Thoracic aorta (tissue), 2 donors: ENCODE data around the gene CREB1. TPM values are rescaled to one million over a fixed set of nuclear protein-coding genes. Genes with fewer than 3 reads are reported as not detected.
"Not testable (repeated sequence)": the region's sequence is repeated elsewhere in the genome, so short reads cannot be mapped to it uniquely, and the experiment has no call there.

Experiments
- ATAC-seq: fragments of 150-250 bp; one replicate; pipeline ENCODE4 v1.8.0; 2017; ENCODE audit warnings: low read depth; ENCODE audit not compliant: insufficient number of reproducible peaks, low FRiP score
- DNase-seq: peaks from one replicate; pipeline ENCODE4 v3.0.0-alpha.2; 2020; ENCODE audit warnings: low spot score
- H3K27ac ChIP-seq, 2 donors: fragments of 200-600 bp; sonication (generic); 1 replicate in 1 of 2; 2 replicates in 1 of 2; pipeline ENCODE4 v1.5.1; 2016; ENCODE audit warnings: mild to moderate bottlenecking in 2 of 2, moderate library complexity in 2 of 2
- H3K27me3 ChIP-seq: fragments of 200-600 bp; sonication (generic); replicated peaks from 2 replicates; pipeline ENCODE4 v1.6.0; 2016; ENCODE audit warnings: mild to moderate bottlenecking; ENCODE audit not compliant: insufficient read depth
- H3K36me3 ChIP-seq: fragments of 200-600 bp; sonication (generic); one replicate; pipeline ENCODE4 v1.5.1; 2016
- H3K4me1 ChIP-seq, 2 donors: fragments of 200-600 bp; sonication (generic); 1 replicate in 1 of 2; 2 replicates in 1 of 2; pipeline versions ENCODE4 v1.5.1 to v1.6.0; 2016; ENCODE audit warnings: low read depth in 2 of 2, mild to moderate bottlenecking in 1 of 2; ENCODE audit not compliant: control insufficient read depth in 1 of 2
- H3K4me3 ChIP-seq: fragments of 200-600 bp; sonication (generic); 2 replicates; pipeline ENCODE4 v1.5.1; 2016; ENCODE audit warnings: mild to moderate bottlenecking
- H3K9me3 ChIP-seq: fragments of 200-600 bp; sonication (generic); 2 replicates; pipeline ENCODE4 v1.5.1; 2016
- total RNA-seq, 2 donors: library from RNA; depleted of rRNA; stranded (reverse); fragments of >200 nt; gene quantifications; one replicate each; pipeline versions ENCODE4 v1.1.0 to v1.2.3, GENCODE V29; 2016
- TF ChIP-seq, protein P1 (sequence below): fragments of 200-600 bp; sonication (generic); IDR thresholded peaks from one replicate; pipeline ENCODE4 v1.5.1; 2019; ENCODE audit warnings: antibody characterized with exemption

CREB1 gene
- total RNA-seq, 2 donors from 2014 or later: 37.1 to 49.0 TPM

DNA sequence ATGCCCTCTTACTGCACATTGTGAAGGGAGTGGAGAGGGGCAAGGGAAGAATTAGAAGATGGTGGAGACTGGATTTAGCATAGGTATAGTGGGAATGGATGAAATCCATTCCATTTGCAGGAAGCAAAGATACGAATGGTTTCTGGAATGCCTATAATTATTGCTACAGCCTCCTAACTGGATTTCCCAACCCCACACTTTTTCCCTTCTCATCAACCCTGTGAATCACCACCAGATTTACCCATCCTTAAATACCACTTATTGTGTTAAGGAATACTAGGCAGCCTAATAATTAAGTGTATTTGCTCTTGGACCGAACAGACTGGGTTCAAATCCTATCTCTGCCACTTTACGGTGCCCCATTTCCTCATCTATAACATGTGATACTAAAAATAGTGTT, 39.3 kb upstream of the CREB1 start:
- Histone ChIP-seq H3K27ac (no peak overlapping the region), H3K27me3 (no peaks in the 10 kb centered on the region), H3K4me1 (no peaks in the 10 kb centered on the region), H3K9me3 (no peaks in the 10 kb centered on the region), H3K36me3 (no peaks in the 10 kb centered on the region), H3K4me3 (no peak overlapping the region)
- ATAC-seq: no peak
- no peak for DNase-seq
- TF ChIP-seq, protein P1, sequence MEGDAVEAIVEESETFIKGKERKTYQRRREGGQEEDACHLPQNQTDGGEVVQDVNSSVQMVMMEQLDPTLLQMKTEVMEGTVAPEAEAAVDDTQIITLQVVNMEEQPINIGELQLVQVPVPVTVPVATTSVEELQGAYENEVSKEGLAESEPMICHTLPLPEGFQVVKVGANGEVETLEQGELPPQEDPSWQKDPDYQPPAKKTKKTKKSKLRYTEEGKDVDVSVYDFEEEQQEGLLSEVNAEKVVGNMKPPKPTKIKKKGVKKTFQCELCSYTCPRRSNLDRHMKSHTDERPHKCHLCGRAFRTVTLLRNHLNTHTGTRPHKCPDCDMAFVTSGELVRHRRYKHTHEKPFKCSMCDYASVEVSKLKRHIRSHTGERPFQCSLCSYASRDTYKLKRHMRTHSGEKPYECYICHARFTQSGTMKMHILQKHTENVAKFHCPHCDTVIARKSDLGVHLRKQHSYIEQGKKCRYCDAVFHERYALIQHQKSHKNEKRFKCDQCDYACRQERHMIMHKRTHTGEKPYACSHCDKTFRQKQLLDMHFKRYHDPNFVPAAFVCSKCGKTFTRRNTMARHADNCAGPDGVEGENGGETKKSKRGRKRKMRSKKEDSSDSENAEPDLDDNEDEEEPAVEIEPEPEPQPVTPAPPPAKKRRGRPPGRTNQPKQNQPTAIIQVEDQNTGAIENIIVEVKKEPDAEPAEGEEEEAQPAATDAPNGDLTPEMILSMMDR: no peak

DNA sequence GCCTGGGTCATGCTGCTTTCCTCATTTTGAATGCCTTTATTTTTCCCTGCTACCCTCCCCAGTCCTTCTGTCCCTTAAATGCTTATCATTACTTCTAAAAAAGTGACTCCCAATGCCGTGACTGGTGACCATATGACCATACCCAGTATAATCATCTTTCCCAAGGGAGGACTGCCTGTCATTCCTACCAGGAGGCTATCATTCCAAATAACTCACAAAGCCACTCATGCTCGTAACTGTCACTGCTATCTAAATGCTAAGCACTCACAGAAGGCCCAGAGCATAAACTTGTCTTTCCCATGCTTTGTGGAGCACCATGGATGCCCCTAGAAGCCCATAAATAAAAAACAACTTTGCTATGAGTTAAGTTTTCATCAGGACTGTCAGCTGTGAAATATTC, 38.7 kb upstream of the CREB1 start:
- Histone ChIP-seq H3K4me1 (no peaks in the 10 kb centered on the region), H3K36me3 (no peaks in the 10 kb centered on the region), H3K4me3 (no peak overlapping the region), H3K9me3 (no peaks in the 10 kb centered on the region), H3K27ac (no peak overlapping the region), H3K27me3 (no peaks in the 10 kb centered on the region)
- TF ChIP-seq, protein P1: no peak
- ATAC-seq (no peak), DNase-seq (no peak)

DNA sequence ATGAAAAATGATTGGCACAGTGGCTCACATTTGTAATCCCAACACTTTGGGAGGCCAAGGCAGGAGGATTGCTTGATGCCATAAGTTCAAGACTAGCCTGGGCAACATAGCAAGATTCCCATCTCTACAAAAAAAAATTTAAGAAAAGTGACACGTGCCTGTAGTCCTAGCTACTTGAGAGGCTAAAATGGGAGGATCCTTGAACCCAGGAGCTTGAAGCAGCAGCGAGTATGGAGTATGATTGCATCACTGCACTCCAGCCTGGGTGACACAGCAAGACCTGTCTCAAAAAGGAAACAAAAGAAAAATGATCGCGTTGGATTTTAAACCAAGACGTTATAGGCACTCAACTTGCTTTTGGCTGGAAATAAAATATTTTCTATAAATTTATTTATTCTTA, 37.8 kb upstream of the CREB1 start:
- no peaks in the 10 kb centered on the region for H3K36me3 ChIP-seq
- TF ChIP-seq, protein P1: no peak
- H3K27ac ChIP-seq: no peak overlapping the region
- no peaks in the 10 kb centered on the region for H3K9me3 ChIP-seq
- no peaks in the 10 kb centered on the region for H3K4me1 ChIP-seq
- ATAC-seq (no peak), DNase-seq (no peak)
- H3K27me3 ChIP-seq: no peaks in the 10 kb centered on the region
- H3K4me3 ChIP-seq: no peak overlapping the region

DNA sequence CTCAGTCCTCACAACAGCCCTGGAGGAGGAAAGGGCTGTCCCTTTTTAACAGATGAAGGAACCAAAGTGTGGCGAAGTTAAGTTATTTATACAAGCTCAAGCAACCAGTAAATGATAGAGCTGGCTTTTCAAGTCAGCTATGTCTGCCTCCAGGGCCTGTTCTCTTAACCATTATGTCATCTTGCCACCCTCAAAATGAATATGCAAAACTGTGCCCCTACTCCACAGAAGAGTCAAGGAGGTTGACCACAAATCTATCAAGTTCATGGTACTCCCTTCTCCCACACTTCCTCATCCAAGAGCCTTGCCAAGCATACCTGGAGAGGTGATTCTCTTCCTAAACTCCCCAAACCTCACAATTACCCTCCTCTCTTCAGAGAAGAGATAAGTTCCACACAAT, 37.3 kb upstream of the CREB1 start:
- Histone ChIP-seq H3K27me3 (no peaks in the 10 kb centered on the region), H3K9me3 (no peaks in the 10 kb centered on the region), H3K4me3 (no peak overlapping the region), H3K4me1 (no peaks in the 10 kb centered on the region), H3K36me3 (no peaks in the 10 kb centered on the region), H3K27ac (no peak overlapping the region)
- no peak for DNase-seq
- TF ChIP-seq, protein P1: no peak
- no peak for ATAC-seq

DNA sequence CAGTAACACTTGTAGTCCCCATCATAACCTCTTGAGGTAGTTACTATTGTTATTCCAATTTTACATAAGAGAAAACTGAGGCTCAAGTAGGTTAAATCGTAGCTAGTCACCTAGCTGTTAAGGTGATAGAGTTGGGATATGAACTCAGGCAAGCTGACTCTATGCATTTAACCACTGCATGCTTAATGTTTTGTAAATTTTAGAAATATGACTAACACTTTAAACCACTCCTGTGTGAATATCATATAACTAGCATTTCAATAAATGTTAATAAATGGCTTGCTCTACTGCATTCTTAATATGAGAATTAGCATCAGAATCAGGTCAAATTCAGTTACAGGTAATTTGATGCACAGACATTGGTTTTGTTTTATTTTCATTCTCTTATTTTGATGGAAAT, 35.6 kb upstream of the CREB1 start:
- DNase-seq (no peak), ATAC-seq (no peak)
- no peaks in the 10 kb centered on the region for H3K9me3 ChIP-seq
- TF ChIP-seq, protein P1: no peak
- H3K4me3 ChIP-seq: no peak overlapping the region
- no peaks in the 10 kb centered on the region for H3K36me3 ChIP-seq
- H3K27ac ChIP-seq: no peak overlapping the region
- no peaks in the 10 kb centered on the region for H3K27me3 ChIP-seq
- H3K4me1 ChIP-seq: peaks cover 9 to 11% of the 10 kb centered on the region in 2 donors

DNA sequence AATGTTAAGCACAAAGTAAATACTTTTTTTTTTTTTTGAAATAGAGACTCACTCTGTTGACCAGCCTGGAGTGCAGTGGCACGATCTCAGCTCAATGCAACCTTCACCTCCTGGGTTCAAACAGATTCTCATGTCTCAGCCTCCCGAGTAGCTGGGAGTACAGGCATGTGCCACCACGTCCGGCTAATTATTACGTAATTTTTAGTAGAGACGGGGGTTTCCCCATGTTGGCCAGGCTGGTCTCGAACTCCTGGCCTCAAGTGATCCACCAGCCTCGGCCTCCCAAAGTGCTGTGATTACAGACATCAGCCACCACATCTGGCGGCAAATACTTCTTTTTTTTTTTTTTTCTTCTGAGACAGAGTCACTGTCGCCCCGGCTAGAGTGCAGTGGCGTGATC, 32.8 kb upstream of the CREB1 start:
- ATAC-seq, DNase-seq, H3K36me3 ChIP-seq, H3K9me3 ChIP-seq, H3K27ac ChIP-seq, H3K27me3 ChIP-seq, H3K4me3 ChIP-seq: not testable (repeated sequence)
- peaks cover 9 to 17% of the 10 kb centered on the region in 2 donors for H3K4me1 ChIP-seq
